GM19023 (cell line): ENCODE results near the gene OXSM.

Experiments used
- ATAC-seq: cut with Tn5 transposase; IDR thresholded peaks from one replicate; pipeline ENCODE4 v1.9.1; 2021; ENCODE audit warnings: mild to moderate bottlenecking, moderate library complexity; ENCODE audit not compliant: unreplicated experiment

The OXSM gene

GRCh38 chr3:25803833-25804232 lies 13.9 kb downstream of the OXSM start:
- no peak for ATAC-seq

GRCh38 chr3:25804676-25805075 lies 14.8 kb downstream of the OXSM start:
- no peak for ATAC-seq

GRCh38 chr3:25812644-25813043 lies 22.8 kb downstream of the OXSM start:
- no peak for ATAC-seq

- no peak for ATAC-seq
Observed at GRCh38 chr3:25817107-25817506, 27.2 kb downstream of the OXSM start.

GRCh38 chr3:25817638-25818037 lies 27.7 kb downstream of the OXSM start:
- no peak for ATAC-seq

- ATAC-seq, result no peak
Observed at GRCh38 chr3:25818335-25818734, 28.4 kb downstream of the OXSM start.

GRCh38 chr3:25820366-25820765 lies 30.5 kb downstream of the OXSM start:
- ATAC-seq, result no peak

GRCh38 chr3:25820816-25821486 lies 31.1 kb downstream of the OXSM start:
- no peak for ATAC-seq

GRCh38 chr3:25821746-25822573 lies 32.1 kb downstream of the OXSM start:
- ATAC-seq, result no peak

GRCh38 chr3:25823314-25823713 lies 33.4 kb downstream of the OXSM start:
- ATAC-seq, result no peak

- ATAC-seq, result no peak
Observed at GRCh38 chr3:25826510-25826909, 36.6 kb downstream of the OXSM start.

- no peak for ATAC-seq
Observed at GRCh38 chr3:25830373-25831280, 40.7 kb downstream of the OXSM start.

- ATAC-seq, result no peak
Observed at GRCh38 chr3:25831578-25831977, 41.7 kb downstream of the OXSM start.

GRCh38 chr3:25834346-25834745 lies 44.5 kb downstream of the OXSM start:
- peak; percentile 75 for ATAC-seq

- no peak for ATAC-seq
Observed at GRCh38 chr3:25836579-25836978, 46.7 kb downstream of the OXSM start.

GRCh38 chr3:25837038-25837437 lies 47.1 kb downstream of the OXSM start:
- ATAC-seq, result no peak

- ATAC-seq, result no peak
Observed at GRCh38 chr3:25840099-25840498, 50.2 kb downstream of the OXSM start.

- no peak for ATAC-seq
Observed at GRCh38 chr3:25843332-25843731, 53.4 kb downstream of the OXSM start.
